NCI-H1048 (cell line): ENCODE data around the gene TMEM266.

ENCODE experiments used
- DNase-seq: peaks from one replicate; lab custom pipeline; 2025; lab: John Stamatoyannopoulos, UW

Gene TMEM266

DNA sequence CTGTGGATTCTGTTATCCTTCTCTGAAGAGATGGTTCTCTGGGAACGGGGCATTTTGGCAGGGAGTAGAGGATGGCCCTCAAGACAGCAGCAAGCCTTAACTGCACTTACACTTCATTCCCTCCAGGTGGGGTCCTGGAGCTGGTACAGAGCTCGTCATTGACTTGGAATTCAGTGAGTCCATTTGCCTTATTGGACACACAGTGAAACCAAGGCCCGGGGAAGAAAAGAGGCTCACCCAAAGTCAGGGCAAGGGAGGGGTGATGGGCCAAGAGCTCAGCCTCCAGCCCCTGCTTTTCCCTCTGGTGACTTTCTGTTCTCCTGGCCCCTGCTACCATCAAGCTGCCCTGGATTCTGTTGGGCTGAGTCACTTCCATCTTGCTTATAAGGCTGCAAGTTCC, 125.9 kb downstream of the TMEM266 start:
- DNase-seq: peak; percentile 29

GRCh38 chr15:76187163-76187562, 127.4 kb downstream of the TMEM266 start:
- no peak for DNase-seq

GRCh38 chr15:76189106-76189505, 129.3 kb downstream of the TMEM266 start:
- no peak for DNase-seq

DNA sequence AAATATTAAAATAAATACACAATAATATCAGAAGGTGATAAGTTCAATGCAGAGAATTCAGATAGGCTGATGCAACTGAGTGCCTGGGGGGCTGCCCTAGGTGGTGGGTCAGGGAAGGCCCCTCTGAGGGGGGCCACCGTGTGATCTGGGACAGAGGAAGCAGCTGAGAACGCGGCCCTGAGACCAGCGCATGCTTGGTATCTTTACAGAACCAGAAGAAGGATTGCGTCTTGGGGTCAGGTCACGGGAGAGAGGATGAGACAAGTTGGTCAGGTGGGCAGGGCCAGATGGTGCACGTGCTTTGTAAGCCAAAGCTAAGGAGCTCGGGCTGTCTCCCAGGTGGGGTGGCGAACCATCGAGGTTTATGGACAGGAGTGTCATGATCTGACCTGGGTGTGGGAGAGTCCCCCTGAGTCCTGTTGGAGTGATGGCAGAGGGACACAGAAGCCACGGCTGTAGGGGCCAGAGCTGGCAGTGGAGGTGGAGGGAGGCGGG, 130.3 kb downstream of the TMEM266 start:
- no peak for DNase-seq

DNA sequence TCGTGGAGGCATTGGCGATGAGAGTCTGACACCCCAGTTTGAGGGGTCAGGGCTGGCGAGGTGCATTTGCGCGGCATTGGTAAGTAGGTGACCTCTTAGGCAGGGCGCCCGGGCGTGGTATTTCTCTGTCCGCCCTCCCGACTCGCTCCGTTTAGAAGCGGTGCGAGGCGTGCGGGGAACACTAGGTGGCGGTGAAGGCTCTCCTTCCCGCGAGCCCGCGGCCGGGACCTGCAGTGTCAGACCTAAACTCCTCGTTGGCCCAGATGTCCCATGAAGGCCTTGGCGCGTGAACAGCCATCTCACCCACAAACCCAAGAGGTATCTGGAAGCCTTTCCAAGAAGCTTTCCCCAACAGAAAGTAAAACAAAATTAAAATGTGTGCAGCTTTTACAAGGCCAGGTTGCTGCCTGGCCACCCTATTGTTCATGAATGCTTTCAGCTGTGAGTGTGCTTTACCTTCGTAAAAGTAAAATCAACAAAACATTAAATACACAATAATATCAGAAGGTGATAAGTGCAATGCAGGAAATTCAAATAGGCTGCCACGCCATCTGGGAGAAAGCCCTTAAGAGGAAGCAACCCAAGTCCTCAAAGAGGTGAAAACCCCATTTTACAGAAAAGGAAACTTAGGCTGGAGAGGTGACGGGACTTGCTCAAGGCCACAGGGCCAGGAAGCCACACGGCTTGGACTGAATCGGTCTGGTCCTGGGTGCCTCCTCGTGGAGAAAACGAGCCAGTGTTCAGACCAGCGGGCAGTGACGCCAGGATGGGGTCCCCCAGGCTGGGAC, 131.2 kb downstream of the TMEM266 start:
- DNase-seq: peak; percentile 67

DNA sequence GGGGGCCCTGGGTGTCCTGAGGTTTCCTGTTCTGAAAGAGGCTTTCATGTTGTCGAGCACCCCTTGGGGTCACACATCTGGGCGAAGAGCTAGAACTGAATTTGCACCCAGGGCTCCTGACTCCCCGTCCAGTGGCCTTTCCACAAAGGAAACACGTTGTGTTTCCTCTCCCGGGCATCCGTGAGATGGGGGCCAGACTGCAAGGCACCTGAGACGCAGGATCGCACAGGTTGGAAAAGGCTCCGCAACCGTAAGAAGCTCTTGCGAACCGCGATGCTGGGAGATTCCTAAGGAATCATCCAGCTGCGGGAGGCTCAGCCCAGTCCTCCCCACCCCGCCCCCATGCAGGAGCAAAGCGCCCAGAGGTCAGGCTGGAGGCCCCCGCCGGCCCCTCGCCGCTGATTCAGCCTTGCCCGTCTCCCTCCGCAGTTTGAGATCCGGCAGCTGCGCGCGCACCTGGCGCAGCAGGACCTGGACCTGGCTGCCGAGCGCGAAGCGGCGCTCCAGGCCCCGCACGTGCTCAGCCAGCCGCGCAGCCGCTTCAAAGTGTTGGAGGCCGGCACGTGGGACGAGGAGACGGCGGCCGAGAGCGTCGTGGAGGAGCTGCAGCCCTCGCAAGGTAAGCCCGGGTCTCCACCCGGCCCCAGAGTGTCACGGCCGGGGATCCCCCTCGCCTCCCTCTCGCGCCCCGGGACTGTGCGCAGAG, 131.9 kb downstream of the TMEM266 start:
- no peak for DNase-seq

DNA sequence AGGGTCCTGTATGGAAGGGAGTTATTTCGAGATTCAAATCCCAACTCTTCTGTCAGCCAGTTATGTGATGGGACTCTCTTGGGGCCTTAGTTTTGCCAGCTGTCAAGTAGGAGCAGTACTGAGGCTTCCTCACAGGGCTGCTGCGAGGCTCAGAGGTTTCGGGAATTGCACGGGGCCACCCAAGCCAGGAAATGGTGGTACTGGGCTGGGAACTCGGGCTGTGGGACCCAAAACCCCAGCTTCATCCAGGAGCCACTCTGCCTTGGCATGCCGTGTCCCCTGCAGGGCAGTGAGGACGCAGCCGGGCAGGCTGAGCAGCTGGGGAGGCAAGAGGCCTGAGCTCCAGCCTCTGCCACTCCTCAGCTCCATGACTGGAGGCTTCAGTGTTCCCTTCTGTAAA, 132.9 kb downstream of the TMEM266 start:
- no peak for DNase-seq

- DNase-seq: no peak
These were observed 134.1 kb downstream of the TMEM266 start for GRCh38 chr15:76193934-76194333.

DNA sequence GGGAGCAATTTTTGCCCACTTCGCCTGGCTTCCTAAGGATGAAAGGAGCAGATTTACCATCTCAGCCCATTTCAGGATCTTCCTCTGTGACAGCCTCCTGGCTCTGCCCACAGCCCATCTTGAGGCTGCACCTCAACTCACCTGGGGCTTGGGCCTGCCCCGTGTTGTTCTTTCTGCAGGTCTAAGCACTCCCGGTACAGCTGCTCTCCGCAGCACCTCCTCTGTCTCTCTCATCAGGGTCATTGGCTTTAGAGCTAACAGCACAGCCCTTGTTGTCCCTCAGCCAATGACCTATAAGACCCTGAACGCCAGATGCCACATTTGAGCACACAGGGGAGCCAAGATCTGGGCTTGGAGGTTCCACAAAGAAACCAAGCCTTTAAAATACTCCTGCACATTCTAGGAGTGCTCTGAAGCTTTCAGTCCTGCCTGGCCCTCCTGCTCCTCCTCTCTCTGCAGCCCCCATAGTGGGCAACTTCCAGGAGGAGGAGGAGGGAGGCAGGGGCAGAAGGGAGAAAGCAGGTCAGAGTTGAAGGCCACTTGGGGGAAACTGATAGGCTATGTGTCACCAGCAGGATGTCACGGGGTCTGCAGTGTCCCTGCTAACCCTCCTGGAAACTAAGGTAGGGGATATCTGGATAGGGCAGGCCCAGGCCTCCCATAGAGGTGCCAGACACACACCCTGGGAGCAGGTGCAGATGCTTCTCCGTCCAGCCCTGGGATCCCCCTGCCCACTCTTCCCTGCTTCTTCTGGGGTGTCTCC, 135.9 kb downstream of the TMEM266 start:
- no peak for DNase-seq

GRCh38 chr15:76196269-76197231, 136.8 kb downstream of the TMEM266 start:
- no peak for DNase-seq

GRCh38 chr15:76197703-76198455, 138.1 kb downstream of the TMEM266 start:
- DNase-seq: no peak

DNA sequence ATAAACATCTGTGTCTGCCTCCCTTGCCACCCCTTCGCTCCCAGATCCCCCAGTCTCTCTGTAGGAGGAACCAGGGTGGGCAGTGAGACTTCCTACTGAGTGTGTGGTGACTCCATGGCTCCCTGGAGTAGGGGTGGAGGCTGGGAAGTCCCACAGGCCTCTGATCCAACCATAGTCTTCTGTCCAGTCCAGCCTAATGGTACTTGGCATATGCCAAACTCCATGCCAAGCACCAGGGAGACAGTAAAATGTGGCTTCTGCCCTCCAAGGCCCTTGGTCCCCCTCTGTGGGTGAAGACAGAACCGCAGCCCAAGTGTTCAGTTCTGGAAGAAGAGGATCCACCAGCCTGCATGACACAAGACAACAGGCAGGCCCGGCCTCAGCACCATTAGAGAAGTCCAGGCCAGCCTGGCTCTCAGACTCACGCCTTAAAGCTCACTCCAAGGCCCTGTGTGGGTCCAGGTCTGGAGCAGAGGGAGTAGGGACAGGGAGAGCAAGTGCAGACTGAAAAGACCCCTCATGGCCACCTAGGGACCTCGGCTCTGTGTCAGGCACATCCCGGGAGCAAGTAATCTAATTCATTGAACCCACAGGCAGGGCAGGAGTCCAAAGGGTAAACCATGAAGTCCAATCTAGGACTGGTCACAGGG, 138.8 kb downstream of the TMEM266 start:
- DNase-seq: no peak

DNA sequence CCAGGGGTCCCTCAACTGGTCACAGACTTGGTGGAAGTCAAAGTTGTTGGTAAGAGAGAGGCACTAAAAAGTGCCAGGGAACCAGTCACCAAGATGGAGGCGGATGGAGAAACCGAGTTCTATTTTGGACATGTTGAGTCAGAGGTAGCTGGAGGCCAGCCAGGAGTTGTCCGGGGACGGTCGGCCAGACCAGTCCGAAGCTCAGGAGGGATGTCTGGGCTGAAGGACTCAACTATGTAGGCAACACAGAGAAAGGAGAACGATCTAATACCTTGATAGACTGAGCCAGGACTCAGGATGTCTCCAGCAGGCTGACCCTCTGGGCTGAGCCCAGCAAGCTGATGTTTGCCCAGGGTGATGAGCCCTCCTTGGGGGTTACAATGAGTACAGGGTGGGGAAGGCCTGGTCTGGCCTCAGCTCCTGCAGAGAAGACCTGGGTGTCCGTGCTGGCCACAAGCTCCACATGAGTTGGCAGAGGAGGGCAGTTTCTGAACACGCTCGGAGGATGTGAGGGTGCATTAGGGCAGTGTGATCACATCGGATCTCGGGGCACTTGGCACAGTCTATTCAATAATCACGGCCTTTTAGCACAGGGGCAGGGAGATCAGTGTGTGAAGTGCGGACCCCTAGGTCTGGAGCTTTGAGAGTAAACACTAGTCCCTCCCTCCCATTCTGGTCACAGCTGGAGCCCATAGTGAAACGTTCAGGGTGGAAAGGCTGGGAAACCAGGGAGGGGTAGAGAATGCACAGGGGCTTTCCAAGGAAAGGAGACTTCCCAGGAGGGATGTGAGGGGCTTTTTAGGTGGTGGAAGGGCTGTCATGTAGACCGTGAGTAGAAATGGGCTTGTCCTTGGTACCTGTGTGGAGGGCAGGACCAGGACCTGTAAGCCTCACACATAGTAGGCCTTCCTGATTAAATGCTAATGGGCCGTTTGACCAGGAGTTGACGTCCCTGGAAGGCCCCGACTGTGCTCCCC, 139.6 kb downstream of the TMEM266 start:
- no peak for DNase-seq

- no peak for DNase-seq
These were observed 140.3 kb downstream of the TMEM266 start for GRCh38 chr15:76200083-76200465.

GRCh38 chr15:76200641-76201105, 140.9 kb downstream of the TMEM266 start:
- DNase-seq: no peak

DNA sequence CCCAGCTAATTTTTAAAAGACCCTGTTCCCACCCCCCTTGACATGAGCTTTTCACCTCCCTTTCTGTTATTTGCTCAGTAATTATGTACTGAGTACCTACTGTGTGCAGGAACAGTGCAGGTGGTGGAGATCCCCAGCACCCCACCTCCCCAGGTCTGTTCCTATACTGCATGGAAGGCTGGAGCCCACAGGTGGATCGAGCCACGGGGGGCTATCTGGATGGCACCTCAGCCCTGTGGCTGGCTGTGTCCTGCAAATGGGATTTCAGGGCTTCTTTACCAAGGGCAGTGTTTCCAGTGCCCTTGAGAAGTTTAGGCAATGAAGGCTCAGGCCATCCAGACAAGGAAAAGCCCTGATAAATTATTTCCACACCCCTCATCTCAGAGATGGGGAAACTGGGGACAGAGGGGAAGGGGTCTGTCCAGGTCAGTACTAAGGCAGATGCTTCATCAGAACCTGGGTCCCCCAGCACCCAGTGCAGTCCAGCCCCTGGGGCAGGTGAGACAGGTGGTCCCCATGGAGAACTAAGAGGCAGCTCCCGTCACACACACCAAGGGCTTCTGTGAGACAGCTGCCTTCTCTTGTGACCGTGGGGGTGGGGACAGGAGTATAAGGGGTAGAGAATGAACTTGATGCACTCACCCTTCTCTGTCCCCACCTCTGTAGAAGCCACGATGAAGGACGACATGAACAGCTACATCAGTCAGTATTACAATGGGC, 141.9 kb downstream of the TMEM266 start:
- no peak for DNase-seq

GRCh38 chr15:76203346-76204108, 143.7 kb downstream of the TMEM266 start:
- no peak for DNase-seq
